ENCODE data around the gene LNP1. TPM values are rescaled to one million over a fixed set of nuclear protein-coding genes. Genes with fewer than 3 reads are reported as not detected.

The LNP1 gene
- total RNA-seq, 1 experiment from 2014 or later: 1.2 TPM

DNA sequence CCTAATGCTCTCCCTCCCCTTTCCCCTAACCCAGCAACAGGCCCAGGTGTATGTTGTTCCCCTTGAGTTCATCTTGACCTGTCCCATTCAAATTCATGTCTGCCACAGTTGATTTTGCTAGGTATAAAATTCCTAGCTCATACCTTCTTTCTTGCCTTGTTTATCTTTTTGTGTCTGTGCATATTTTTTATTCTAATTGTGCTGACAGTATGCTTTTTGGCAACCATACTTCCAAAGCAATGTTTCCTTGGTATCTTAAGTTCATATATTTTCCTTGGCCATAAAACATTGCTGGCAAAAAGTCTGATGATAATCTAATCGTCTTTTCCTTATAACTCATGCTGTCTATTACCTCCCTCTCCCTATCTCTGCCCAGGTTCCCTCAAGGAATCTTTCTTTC, 15.5 kb downstream of the LNP1 start:
- H3K4me3 Mint-ChIP-seq (ENCODE audit: unreplicated experiment): no peak overlapping the region
- no peaks in the 10 kb centered on the region for H3K4me1 Mint-ChIP-seq (ENCODE audit: insufficient read depth, unreplicated experiment)
- no peaks in the 10 kb centered on the region for H3K9me3 Mint-ChIP-seq (ENCODE audit: unreplicated experiment)
- ChIA-PET POLR2A (no interaction called here), CTCF (no interaction called here)
- intact Hi-C loops (cut with micrococcal nuclease): no loop called here
- H3K27me3 Mint-ChIP-seq (ENCODE audit: insufficient read depth, unreplicated experiment): no peaks in the 10 kb centered on the region
- TF ChIP-seq, protein P1, sequence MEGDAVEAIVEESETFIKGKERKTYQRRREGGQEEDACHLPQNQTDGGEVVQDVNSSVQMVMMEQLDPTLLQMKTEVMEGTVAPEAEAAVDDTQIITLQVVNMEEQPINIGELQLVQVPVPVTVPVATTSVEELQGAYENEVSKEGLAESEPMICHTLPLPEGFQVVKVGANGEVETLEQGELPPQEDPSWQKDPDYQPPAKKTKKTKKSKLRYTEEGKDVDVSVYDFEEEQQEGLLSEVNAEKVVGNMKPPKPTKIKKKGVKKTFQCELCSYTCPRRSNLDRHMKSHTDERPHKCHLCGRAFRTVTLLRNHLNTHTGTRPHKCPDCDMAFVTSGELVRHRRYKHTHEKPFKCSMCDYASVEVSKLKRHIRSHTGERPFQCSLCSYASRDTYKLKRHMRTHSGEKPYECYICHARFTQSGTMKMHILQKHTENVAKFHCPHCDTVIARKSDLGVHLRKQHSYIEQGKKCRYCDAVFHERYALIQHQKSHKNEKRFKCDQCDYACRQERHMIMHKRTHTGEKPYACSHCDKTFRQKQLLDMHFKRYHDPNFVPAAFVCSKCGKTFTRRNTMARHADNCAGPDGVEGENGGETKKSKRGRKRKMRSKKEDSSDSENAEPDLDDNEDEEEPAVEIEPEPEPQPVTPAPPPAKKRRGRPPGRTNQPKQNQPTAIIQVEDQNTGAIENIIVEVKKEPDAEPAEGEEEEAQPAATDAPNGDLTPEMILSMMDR (IDR thresholded peaks at IDR 0.05; ENCODE audit: unreplicated experiment): no peak
- no TSS peak for BruUV-seq (replicated peaks)
- H3K27ac Mint-ChIP-seq (ENCODE audit: low read depth, unreplicated experiment): no peak overlapping the region
- H3K36me3 Mint-ChIP-seq (ENCODE audit: insufficient read depth, unreplicated experiment): no peaks in the 10 kb centered on the region
- DNase-seq (ENCODE audit: unreplicated experiment): no peak

DNA sequence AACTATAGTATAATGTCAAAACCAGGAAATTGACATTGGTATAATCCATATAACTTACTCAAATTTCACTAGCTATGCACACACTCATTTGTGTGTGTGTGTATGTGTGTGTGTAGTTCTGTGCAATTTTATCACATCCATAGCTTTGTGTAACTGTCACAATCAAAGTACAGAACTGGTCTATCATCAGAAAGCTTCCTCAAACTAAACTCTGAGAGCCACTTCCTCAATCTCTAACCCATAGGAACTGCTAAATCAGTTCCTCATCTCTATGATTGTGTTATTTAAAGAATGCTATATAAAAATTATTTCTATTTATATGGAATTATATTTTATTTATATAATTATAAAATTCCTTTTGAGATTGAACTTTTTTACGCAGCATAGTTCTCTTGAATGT, 18.1 kb downstream of the LNP1 start:
- Mint-ChIP-seq H3K9me3 (ENCODE audit: unreplicated experiment) (no peaks in the 10 kb centered on the region), H3K4me1 (ENCODE audit: insufficient read depth, unreplicated experiment) (no peaks in the 10 kb centered on the region), H3K4me3 (ENCODE audit: unreplicated experiment) (no peak overlapping the region), H3K36me3 (ENCODE audit: insufficient read depth, unreplicated experiment) (no peaks in the 10 kb centered on the region), H3K27ac (ENCODE audit: low read depth, unreplicated experiment) (no peak overlapping the region), H3K27me3 (ENCODE audit: insufficient read depth, unreplicated experiment) (no peaks in the 10 kb centered on the region)
- intact Hi-C loops (cut with micrococcal nuclease): no loop called here
- TF ChIP-seq, protein P1 (IDR thresholded peaks at IDR 0.05; ENCODE audit: unreplicated experiment): no peak
- POLR2A ChIA-PET: interaction anchor here (1.3 kb wide), 1 partner anchor 17 kb away, joined by 5 read pairs; the partner anchor contains the start of gene LNP1
- CTCF ChIA-PET: no interaction called here
- no peak for DNase-seq (ENCODE audit: unreplicated experiment)
- BruUV-seq (replicated peaks): no TSS peak

DNA sequence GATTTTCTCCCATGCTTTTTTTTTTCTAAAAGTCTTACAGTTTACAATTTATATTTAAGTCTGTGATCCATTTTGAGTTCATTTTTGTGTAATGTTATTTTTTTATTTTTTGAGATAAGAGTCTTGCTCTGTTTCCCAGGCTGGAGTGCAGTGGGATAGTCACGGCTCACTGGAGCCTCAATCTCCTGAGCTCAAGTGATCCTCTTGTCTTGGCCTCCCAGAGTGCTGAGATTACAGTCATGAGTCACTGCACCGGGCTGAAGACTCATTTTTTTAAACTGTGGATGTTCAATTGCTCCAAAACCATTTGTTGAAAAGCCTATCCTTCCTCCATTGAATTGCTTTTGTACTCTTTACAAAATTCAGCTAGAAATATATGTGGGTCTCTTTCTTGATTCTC, 19.5 kb downstream of the LNP1 start:
- H3K27ac Mint-ChIP-seq (ENCODE audit: low read depth, unreplicated experiment): no peak overlapping the region
- BruUV-seq (replicated peaks): no TSS peak
- H3K4me3 Mint-ChIP-seq (ENCODE audit: unreplicated experiment): no peak overlapping the region
- POLR2A ChIA-PET: no interaction called here
- H3K4me1 Mint-ChIP-seq (ENCODE audit: insufficient read depth, unreplicated experiment): peaks cover 4% of the 10 kb centered on the region
- H3K36me3 Mint-ChIP-seq (ENCODE audit: insufficient read depth, unreplicated experiment): no peaks in the 10 kb centered on the region
- intact Hi-C loops (cut with micrococcal nuclease): no loop called here
- no peaks in the 10 kb centered on the region for H3K9me3 Mint-ChIP-seq (ENCODE audit: unreplicated experiment)
- TF ChIP-seq, protein P1 (IDR thresholded peaks at IDR 0.05; ENCODE audit: unreplicated experiment): no peak
- no peaks in the 10 kb centered on the region for H3K27me3 Mint-ChIP-seq (ENCODE audit: insufficient read depth, unreplicated experiment)
- CTCF ChIA-PET: interaction anchor here (1.1 to 1.4 kb wide), 3 partner anchors 10 to 16 kb away, joined by 3 to 4 read pairs (median 3); no protein-coding TSS in a partner anchor
- DNase-seq (ENCODE audit: unreplicated experiment): no peak

DNA sequence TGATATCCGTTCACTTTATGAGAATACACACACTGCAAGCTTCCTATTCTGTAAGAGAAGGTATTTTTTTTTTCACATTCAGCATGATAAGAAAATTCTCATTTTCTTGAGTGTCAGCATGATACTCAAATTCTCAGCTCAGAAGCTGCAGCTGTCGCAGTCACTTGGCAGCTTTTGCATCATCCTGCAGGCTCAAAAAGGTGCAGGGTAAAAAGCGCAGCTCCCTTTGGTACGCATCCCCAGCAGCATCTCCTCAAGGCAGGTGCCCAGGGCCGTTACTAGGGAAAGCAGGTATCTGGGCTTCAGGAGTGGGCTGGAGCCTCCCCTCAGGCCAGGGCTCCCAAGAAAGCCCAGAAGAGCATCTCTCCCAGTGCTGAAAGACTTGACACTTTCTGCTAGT, 22.3 kb downstream of the LNP1 start:
- Mint-ChIP-seq H3K27me3 (ENCODE audit: insufficient read depth, unreplicated experiment) (no peaks in the 10 kb centered on the region), H3K27ac (ENCODE audit: low read depth, unreplicated experiment) (no peak overlapping the region), H3K4me3 (ENCODE audit: unreplicated experiment) (no peak overlapping the region), H3K4me1 (ENCODE audit: insufficient read depth, unreplicated experiment) (peaks cover 4% of the 10 kb centered on the region), H3K9me3 (ENCODE audit: unreplicated experiment) (no peaks in the 10 kb centered on the region), H3K36me3 (ENCODE audit: insufficient read depth, unreplicated experiment) (no peaks in the 10 kb centered on the region)
- POLR2A ChIA-PET: no interaction called here
- TF ChIP-seq, protein P1 (IDR thresholded peaks at IDR 0.05; ENCODE audit: unreplicated experiment): no peak
- intact Hi-C loops (cut with micrococcal nuclease): no loop called here
- no peak for DNase-seq (ENCODE audit: unreplicated experiment)
- CTCF ChIA-PET: interaction anchor here (0.6 kb wide), 1 partner anchor 389 kb away, joined by 3 read pairs; no protein-coding TSS in a partner anchor
- no TSS peak for BruUV-seq (replicated peaks)
